GM23248 (cell line): ENCODE results near the gene STRIP1. TPM values are rescaled to one million over a fixed set of nuclear protein-coding genes. Genes with fewer than 3 reads are reported as not detected.

ENCODE experiments used
- DNase-seq: peaks from one replicate; pipeline ENCODE4 v3.0.0-alpha.2; 2015
- H2AFZ ChIP-seq: fragments of 200-600 bp; sonication (generic); 2 replicates; pipeline ENCODE4 v1.6.1; 2016; ENCODE audit warnings: antibody characterized with exemption
- H3F3A ChIP-seq: fragments of 200-600 bp; sonication (generic); 2 replicates; pipeline ENCODE4 v1.6.1; 2016; ENCODE audit warnings: mild to moderate bottlenecking, antibody characterized with exemption, mixed run types; ENCODE audit not compliant: insufficient read depth
- H3K27ac ChIP-seq: fragments of 200-600 bp; sonication (generic); 2 replicates; pipeline ENCODE4 v1.5.1; 2016; ENCODE audit warnings: mild to moderate bottlenecking
- H3K27me3 ChIP-seq: fragments of 200-600 bp; sonication (generic); replicated peaks from 2 replicates; pipeline ENCODE4 v1.6.1; 2016; ENCODE audit warnings: mild to moderate bottlenecking; ENCODE audit not compliant: insufficient read depth
- H3K36me3 ChIP-seq: fragments of 200-600 bp; sonication (generic); 2 replicates; pipeline ENCODE4 v1.6.1; 2016; ENCODE audit warnings: low read depth, mild to moderate bottlenecking
- H3K4me1 ChIP-seq: fragments of 200-600 bp; sonication (generic); 2 replicates; pipeline ENCODE4 v1.6.1; 2016; ENCODE audit warnings: mild to moderate bottlenecking; ENCODE audit not compliant: insufficient read depth
- H3K4me2 ChIP-seq: fragments of 200-600 bp; sonication (generic); one replicate; pipeline ENCODE4 v1.6.1; 2016; ENCODE audit warnings: mild to moderate bottlenecking; ENCODE audit not compliant: unreplicated experiment
- H3K4me3 ChIP-seq: fragments of 200-600 bp; sonication (generic); 2 replicates; pipeline ENCODE4 v1.5.1; 2016; ENCODE audit warnings: mild to moderate bottlenecking
- H3K79me2 ChIP-seq: fragments of 200-600 bp; sonication (generic); 2 replicates; pipeline ENCODE4 v1.6.1; 2016; ENCODE audit warnings: mild to moderate bottlenecking; ENCODE audit not compliant: insufficient read depth
- H3K9ac ChIP-seq: fragments of 200-600 bp; sonication (generic); 2 replicates; pipeline ENCODE4 v1.6.1; 2016; ENCODE audit warnings: mild to moderate bottlenecking
- H3K9me2 ChIP-seq: fragments of 200-600 bp; sonication (generic); 2 replicates; pipeline ENCODE4 v1.6.1; 2016; ENCODE audit warnings: mixed run types, mild to moderate bottlenecking, moderate library complexity; ENCODE audit not compliant: insufficient read depth
- H3K9me3 ChIP-seq: fragments of 200-600 bp; sonication (generic); one replicate; pipeline ENCODE4 v1.6.1; 2017; ENCODE audit warnings: low read depth
- H4K20me1 ChIP-seq: fragments of 200-600 bp; sonication (generic); 2 replicates; pipeline ENCODE4 v1.6.0; 2016; ENCODE audit not compliant: insufficient read depth
- EZH2 ChIP-seq: fragments of 200-600 bp; sonication (generic); IDR thresholded peaks from 2 replicates; pipeline ENCODE4 v1.6.1; 2018; ENCODE audit warnings: antibody characterized with exemption, mild to moderate bottlenecking; ENCODE audit not compliant: insufficient read depth, poor library complexity, severe bottlenecking
- EZH2phosphoT487 ChIP-seq: fragments of 200-600 bp; sonication (generic); IDR thresholded peaks from 2 replicates; pipeline ENCODE4 v1.6.1; 2018; ENCODE audit warnings: antibody characterized with exemption, moderate library complexity, mild to moderate bottlenecking, low read depth; ENCODE audit not compliant: insufficient read depth
- WGBS, 2 experiments: methylation state at CpG; one replicate each; pipeline ENCODE4 v1.1.6; 2015 to 2017; ENCODE audit warnings: low lambda C conversion rate in 2 of 2, low coverage in 1 of 2; ENCODE audit errors: missing lambda C conversion rate in 2 of 2; 5-methylcytosine and 5-hydroxymethylcytosine counted together
- in situ Hi-C: fragments of 300-500 bp; cut with MboI; formaldehyde crosslinking; loops from 2 replicates; pipeline ENCODE4 v1.15.0; 2020
- polyA plus RNA-seq: library from polyadenylated mRNA; unstranded; fragments of >200 nt; fragmentation: Nextera tagmentation; extraction: Ambion mirVana; gene quantifications from 2 replicates; pipeline ENCODE4 v1.2.1, GENCODE V29; 2016
- total RNA-seq: library from RNA; depleted of rRNA; stranded (reverse); fragments of >200 nt; shearing (Covaris generic); gene quantifications from 2 replicates; pipeline ENCODE4 v1.2.3, GENCODE V29; 2014

STRIP1 gene
- total and polyA plus RNA-seq, 2 experiments from 2014 or later, result 24.4 to 49.9 TPM

DNA sequence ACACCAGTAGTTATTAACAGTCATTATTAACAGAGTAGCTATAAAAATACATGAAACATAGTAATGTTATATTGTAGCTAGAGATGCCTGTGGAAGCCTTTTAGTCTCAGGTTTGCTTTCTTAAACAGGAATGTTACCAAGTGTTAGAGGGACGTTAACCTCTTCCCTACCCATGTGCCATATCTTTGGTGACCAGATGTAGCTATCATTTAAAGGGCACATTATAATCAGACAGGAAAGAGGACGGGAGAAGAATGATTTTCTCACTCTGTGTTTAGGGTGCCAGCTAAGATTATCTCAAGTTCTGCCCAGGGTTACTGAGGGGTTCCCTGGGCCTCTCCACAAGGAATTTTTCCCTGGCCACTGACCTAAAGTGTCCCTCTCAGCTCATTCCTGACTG is 57.0 kb downstream of the STRIP1 start:
- H3K27me3 ChIP-seq, result peaks cover 9% of the 10 kb centered on the region
- H3K9ac ChIP-seq, result no peak overlapping the region
- no peak for TF ChIP-seq EZH2phosphoT487
- no peak for TF ChIP-seq EZH2
- H2AFZ ChIP-seq, result no peak overlapping the region
- DNase-seq, result no peak
- no peaks in the 10 kb centered on the region for H3K36me3 ChIP-seq
- H3K9me3 ChIP-seq, result no peaks in the 10 kb centered on the region
- no peaks in the 10 kb centered on the region for H3K4me1 ChIP-seq
- WGBS, 2 experiments, result 62 to 73% methylated on average over 2 of the region's 2 CpGs
- H3K27ac ChIP-seq, result no peak overlapping the region
- no peaks in the 10 kb centered on the region for H3F3A ChIP-seq
- H4K20me1 ChIP-seq, result no peaks in the 10 kb centered on the region
- H3K79me2 ChIP-seq, result no peaks in the 10 kb centered on the region
- no peak overlapping the region for H3K4me2 ChIP-seq
- H3K9me2 ChIP-seq, result no peaks in the 10 kb centered on the region
- in situ Hi-C loops, result no loop called here
- H3K4me3 ChIP-seq, result no peak overlapping the region

DNA sequence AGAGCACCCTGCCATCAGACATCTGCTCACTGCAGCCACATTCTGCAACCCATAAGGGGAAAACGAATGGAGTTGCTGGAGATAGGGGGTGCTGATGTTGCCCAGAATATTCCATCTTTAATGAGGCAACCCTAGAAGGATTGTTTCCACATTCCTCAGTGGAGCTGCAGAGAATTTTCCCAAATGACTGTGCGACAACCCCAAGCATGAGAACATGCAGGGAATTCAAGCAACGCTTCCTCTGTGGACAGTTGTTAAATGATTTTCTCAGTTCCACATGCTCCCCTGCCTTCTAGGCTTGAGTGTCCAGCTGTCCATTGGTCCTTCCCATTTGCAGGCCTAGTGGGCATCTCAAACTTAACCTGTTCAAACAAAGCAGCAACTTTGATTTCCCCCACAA is 57.4 kb downstream of the STRIP1 start:
- no peak overlapping the region for H3K4me2 ChIP-seq
- WGBS, 2 experiments, result 58 to 60% methylated on average over 3 of the region's 3 CpGs
- no peaks in the 10 kb centered on the region for H3F3A ChIP-seq
- H3K9ac ChIP-seq, result no peak overlapping the region
- TF ChIP-seq EZH2phosphoT487 (no peak), EZH2 (no peak)
- no peaks in the 10 kb centered on the region for H3K36me3 ChIP-seq
- H3K27ac ChIP-seq, result no peak overlapping the region
- no peaks in the 10 kb centered on the region for H4K20me1 ChIP-seq
- DNase-seq, result no peak
- H2AFZ ChIP-seq, result no peak overlapping the region
- no peaks in the 10 kb centered on the region for H3K9me2 ChIP-seq
- H3K9me3 ChIP-seq, result no peaks in the 10 kb centered on the region
- H3K4me1 ChIP-seq, result no peaks in the 10 kb centered on the region
- peaks cover 7% of the 10 kb centered on the region for H3K27me3 ChIP-seq
- in situ Hi-C loops, result no loop called here
- H3K4me3 ChIP-seq, result no peak overlapping the region
- no peaks in the 10 kb centered on the region for H3K79me2 ChIP-seq

DNA sequence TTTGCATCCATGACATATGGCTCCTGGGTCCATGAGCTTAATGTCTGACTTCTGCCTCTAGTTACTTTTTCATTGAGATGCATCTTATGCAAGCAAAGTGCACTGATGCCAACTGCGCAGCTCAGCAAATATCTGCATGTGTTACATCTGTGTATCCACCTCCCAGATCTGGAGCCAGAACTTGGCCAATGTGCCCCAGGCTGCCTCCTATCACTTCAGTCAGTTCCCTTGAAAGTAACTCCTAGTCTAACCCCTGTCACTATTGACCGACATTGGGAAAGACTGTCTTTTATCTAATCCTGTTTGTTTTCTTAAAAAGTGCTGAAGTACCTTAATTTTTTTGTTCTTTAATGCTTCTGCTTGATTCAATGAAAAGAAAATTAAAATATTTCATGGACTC is 58.6 kb downstream of the STRIP1 start:
- Histone ChIP-seq H3K9me2 (no peaks in the 10 kb centered on the region), H3K9ac (no peak overlapping the region), H3K36me3 (no peaks in the 10 kb centered on the region), H3K9me3 (no peaks in the 10 kb centered on the region), H3K4me1 (no peaks in the 10 kb centered on the region), H3K79me2 (no peaks in the 10 kb centered on the region), H3F3A (no peaks in the 10 kb centered on the region), H3K27ac (no peak overlapping the region), H4K20me1 (no peaks in the 10 kb centered on the region), H2AFZ (no peak overlapping the region), H3K4me2 (no peak overlapping the region), H3K27me3 (peaks cover 7% of the 10 kb centered on the region), H3K4me3 (no peak overlapping the region)
- DNase-seq, result no peak
- in situ Hi-C loops, result no loop called here
- WGBS, 2 experiments, result 85 to 88% methylated on average over 2 of the region's 2 CpGs
- no peak for TF ChIP-seq EZH2phosphoT487
- no peak for TF ChIP-seq EZH2

DNA sequence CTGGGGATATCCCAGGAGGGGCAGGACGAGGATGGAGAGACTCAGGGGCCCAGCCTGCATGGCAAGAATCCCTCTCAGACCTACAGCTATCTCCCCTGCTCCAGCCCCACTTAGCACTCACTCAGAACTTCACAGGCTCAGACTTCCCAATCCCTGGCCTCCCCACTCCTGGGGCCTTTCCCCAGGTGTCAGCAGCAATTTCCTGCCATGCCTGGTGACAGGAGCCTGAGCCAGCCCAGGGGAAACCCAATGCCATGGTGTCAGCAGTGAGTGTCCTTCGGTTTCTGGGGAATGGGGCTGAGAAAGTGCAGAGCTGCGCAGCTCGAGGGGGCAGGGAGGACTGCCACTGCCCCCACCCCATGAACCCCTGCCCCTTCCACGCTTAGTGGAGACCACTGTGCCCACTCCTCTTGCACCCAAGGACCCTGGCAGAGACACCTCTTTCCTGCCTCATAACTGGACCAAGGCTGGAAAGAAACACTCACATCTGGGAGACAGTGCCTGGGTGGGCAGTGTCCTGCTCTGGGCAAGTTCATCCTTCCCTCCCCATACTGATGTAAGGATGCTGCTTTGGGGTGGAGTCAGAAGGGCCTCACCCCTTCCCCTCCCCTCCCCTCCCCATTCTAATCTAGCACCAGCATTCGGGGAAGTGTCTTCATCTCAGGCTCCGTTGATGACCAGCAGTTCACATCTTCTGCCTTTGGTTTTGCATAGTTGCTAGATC is 60.7 kb downstream of the STRIP1 start:
- Histone ChIP-seq H3K36me3 (no peaks in the 10 kb centered on the region), H4K20me1 (no peaks in the 10 kb centered on the region), H3K4me2 (no peak overlapping the region), H3K79me2 (no peaks in the 10 kb centered on the region), H3K4me3 (no peak overlapping the region), H2AFZ (no peak overlapping the region), H3F3A (no peaks in the 10 kb centered on the region), H3K27me3 (peaks cover 7% of the 10 kb centered on the region), H3K9me3 (no peaks in the 10 kb centered on the region), H3K9me2 (no peaks in the 10 kb centered on the region), H3K27ac (no peak overlapping the region), H3K4me1 (no peaks in the 10 kb centered on the region), H3K9ac (no peak overlapping the region)
- WGBS, 2 experiments, result 26 to 27% methylated on average over 7 of the region's 7 CpGs
- no peak for DNase-seq
- in situ Hi-C loops, result no loop called here
- TF ChIP-seq EZH2, result no peak
- TF ChIP-seq EZH2phosphoT487, result no peak
